Retina (tissue), 1 donor: ENCODE data around the gene LPAR3.

ENCODE experiments used
- DNase-seq: peaks from one replicate; pipeline ENCODE4 v3.0.0-alpha.2; 2016

The LPAR3 gene

GRCh38 chr1:84773195-84773594 is 119.8 kb downstream of the LPAR3 start:
- no peak for DNase-seq

GRCh38 chr1:84772428-84772943 is 120.5 kb downstream of the LPAR3 start:
- peak; percentile 89 for DNase-seq

- DNase-seq, result no peak
These were observed 121.1 kb downstream of the LPAR3 start for GRCh38 chr1:84771895-84772294.

- no peak for DNase-seq
These were observed 122.5 kb downstream of the LPAR3 start for GRCh38 chr1:84770481-84770880.

- DNase-seq, result no peak
These were observed 123.4 kb downstream of the LPAR3 start for GRCh38 chr1:84769636-84770035.

GRCh38 chr1:84768634-84769033 is 124.4 kb downstream of the LPAR3 start:
- no peak for DNase-seq

- DNase-seq, result peak; percentile 64
These were observed 128.9 kb downstream of the LPAR3 start for GRCh38 chr1:84763912-84764680.

- DNase-seq, result no peak
These were observed 130.3 kb downstream of the LPAR3 start for GRCh38 chr1:84762664-84763063.
